ENCODE data around the gene MARS1. TPM values are rescaled to one million over a fixed set of nuclear protein-coding genes. Genes with fewer than 3 reads are reported as not detected.
A peak's percentile ranks its signal among the peaks of the same experiment; 100 is the strongest.

The MARS1 gene
- total RNA-seq, 4 donors from 2014 or later, result 53.2 to 81.0 (median 62.7) TPM

GRCh38 chr12:57454566-57455373 is 33.1 kb upstream of the MARS1 start, which contains the start of gene INHBE:
INHBE (plus strand) TSS chr12:57455307; CDS start chr12:57455537, 230 bp downstream.
- WGBS, result 54% methylated on average over 6 of the region's 10 CpGs
- intact Hi-C loops (cut with DNase I), result no loop called here
- TF ChIP-seq EP300 (IDR thresholded peaks at IDR 0.05) (no peak), CTCF (IDR thresholded peaks at IDR 0.05) (no peak), POLR2A (IDR thresholded peaks at IDR 0.05; ENCODE audit: low read depth) (no peak), POLR2AphosphoS5 (IDR thresholded peaks at IDR 0.05) (no peak)
- peaks cover 19 to 27% (median 25%) of the 10 kb centered on the region in 4 donors for H3K4me1 ChIP-seq
- no peaks in the 10 kb centered on the region for H3K36me3 ChIP-seq
- H3K27me3 ChIP-seq, result peaks cover 0 to 15% (median 0%) of the 10 kb centered on the region in 4 donors
- no peak for DNase-seq (ENCODE audit: extremely low spot score)
- H3K9me3 ChIP-seq, result no peaks in the 10 kb centered on the region
- no peak within 1 kb of the TSS for H3K4me3 ChIP-seq
- H3K27ac ChIP-seq (replicated peaks in 1 of 4), result no peak within 1 kb of the TSS

DNA sequence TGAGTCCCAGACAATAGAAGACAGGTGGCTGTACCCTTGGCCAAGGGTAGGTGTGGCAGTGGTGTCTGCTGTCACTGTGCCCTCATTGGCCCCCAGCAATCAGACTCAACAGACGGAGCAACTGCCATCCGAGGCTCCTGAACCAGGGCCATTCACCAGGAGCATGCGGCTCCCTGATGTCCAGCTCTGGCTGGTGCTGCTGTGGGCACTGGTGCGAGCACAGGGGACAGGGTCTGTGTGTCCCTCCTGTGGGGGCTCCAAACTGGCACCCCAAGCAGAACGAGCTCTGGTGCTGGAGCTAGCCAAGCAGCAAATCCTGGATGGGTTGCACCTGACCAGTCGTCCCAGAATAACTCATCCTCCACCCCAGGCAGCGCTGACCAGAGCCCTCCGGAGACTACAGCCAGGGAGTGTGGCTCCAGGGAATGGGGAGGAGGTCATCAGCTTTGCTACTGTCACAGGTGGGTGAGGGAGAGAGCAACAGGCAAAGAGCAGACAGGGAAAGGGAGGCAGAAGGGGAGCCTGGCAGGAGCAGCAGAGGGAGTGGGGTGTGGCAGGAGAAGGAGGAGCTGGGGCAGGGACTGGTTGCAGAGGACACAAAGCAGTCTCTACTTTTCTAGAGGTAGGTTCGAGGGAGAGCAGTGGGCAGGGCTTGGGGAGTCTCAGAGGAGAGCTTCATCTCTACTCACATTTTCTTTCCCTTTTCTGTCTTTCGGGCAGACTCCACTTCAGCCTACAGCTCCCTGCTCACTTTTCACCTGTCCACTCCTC is 32.3 kb upstream of the MARS1 start:
- Histone ChIP-seq H3K4me3 (no peak overlapping the region), H3K36me3 (no peaks in the 10 kb centered on the region), H3K27ac (replicated peaks in 1 of 4) (no peak overlapping the region), H3K4me1 (peaks cover 27 to 35% (median 32%) of the 10 kb centered on the region in 4 donors), H3K9me3 (no peaks in the 10 kb centered on the region), H3K27me3 (peaks cover 0 to 18% (median 0%) of the 10 kb centered on the region in 4 donors)
- no peak for DNase-seq (ENCODE audit: extremely low spot score)
- intact Hi-C loops (cut with DNase I), result no loop called here
- TF ChIP-seq EP300 (IDR thresholded peaks at IDR 0.05) (no peak), POLR2A (IDR thresholded peaks at IDR 0.05; ENCODE audit: low read depth) (no peak), CTCF (IDR thresholded peaks at IDR 0.05) (no peak), POLR2AphosphoS5 (IDR thresholded peaks at IDR 0.05) (no peak)
- WGBS, result 46% methylated on average over 8 of the region's 10 CpGs

GRCh38 chr12:57456145-57456700 is 31.6 kb upstream of the MARS1 start:
- Histone ChIP-seq H3K4me3 (no peak overlapping the region), H3K4me1 (peaks cover 33 to 41% (median 39%) of the 10 kb centered on the region in 4 donors), H3K36me3 (no peaks in the 10 kb centered on the region), H3K27me3 (peaks cover 0 to 24% (median 2%) of the 10 kb centered on the region in 4 donors), H3K9me3 (no peaks in the 10 kb centered on the region), H3K27ac (replicated peaks in 1 of 4) (no peak overlapping the region)
- TF ChIP-seq POLR2A (IDR thresholded peaks at IDR 0.05; ENCODE audit: low read depth) (no peak), CTCF (IDR thresholded peaks at IDR 0.05) (peak in 2 of 3 experiments; percentile 22 to 45), EP300 (IDR thresholded peaks at IDR 0.05) (no peak), POLR2AphosphoS5 (IDR thresholded peaks at IDR 0.05) (no peak)
- intact Hi-C loops (cut with DNase I), result no loop called here
- no peak for DNase-seq (ENCODE audit: extremely low spot score)
- 23% methylated on average over 6 of the region's 15 CpGs for WGBS

DNA sequence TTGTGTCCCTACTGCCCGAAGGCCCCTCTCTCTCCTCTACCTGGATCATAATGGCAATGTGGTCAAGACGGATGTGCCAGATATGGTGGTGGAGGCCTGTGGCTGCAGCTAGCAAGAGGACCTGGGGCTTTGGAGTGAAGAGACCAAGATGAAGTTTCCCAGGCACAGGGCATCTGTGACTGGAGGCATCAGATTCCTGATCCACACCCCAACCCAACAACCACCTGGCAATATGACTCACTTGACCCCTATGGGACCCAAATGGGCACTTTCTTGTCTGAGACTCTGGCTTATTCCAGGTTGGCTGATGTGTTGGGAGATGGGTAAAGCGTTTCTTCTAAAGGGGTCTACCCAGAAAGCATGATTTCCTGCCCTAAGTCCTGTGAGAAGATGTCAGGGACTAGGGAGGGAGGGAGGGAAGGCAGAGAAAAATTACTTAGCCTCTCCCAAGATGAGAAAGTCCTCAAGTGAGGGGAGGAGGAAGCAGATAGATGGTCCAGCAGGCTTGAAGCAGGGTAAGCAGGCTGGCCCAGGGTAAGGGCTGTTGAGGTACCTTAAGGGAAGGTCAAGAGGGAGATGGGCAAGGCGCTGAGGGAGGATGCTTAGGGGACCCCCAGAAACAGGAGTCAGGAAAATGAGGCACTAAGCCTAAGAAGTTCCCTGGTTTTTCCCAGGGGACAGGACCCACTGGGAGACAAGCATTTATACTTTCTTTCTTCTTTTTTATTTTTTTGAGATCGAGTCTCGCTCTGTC is 31.0 kb upstream of the MARS1 start:
- Histone ChIP-seq H3K36me3 (no peaks in the 10 kb centered on the region), H3K27ac (replicated peaks in 1 of 4) (no peak overlapping the region), H3K27me3 (peaks cover 0 to 28% (median 4%) of the 10 kb centered on the region in 4 donors), H3K9me3 (no peaks in the 10 kb centered on the region), H3K4me1 (peaks cover 36 to 46% (median 42%) of the 10 kb centered on the region in 4 donors), H3K4me3 (no peak overlapping the region)
- 89% methylated on average over 5 of the region's 6 CpGs for WGBS
- DNase-seq (ENCODE audit: extremely low spot score), result no peak
- TF ChIP-seq EP300 (IDR thresholded peaks at IDR 0.05) (no peak), POLR2A (IDR thresholded peaks at IDR 0.05; ENCODE audit: low read depth) (no peak), POLR2AphosphoS5 (IDR thresholded peaks at IDR 0.05) (no peak), CTCF (IDR thresholded peaks at IDR 0.05) (no peak)
- intact Hi-C loops (cut with DNase I), result no loop called here

Measured in esophagus muscularis mucosa (tissue), 4 donors.